GM18858 (cell line): ENCODE measurements around the gene CPNE9.

Experiments used
- ATAC-seq: cut with Tn5 transposase; IDR thresholded peaks from one replicate; pipeline ENCODE4 v1.9.1; 2021; ENCODE audit not compliant: unreplicated experiment

CPNE9 gene

DNA sequence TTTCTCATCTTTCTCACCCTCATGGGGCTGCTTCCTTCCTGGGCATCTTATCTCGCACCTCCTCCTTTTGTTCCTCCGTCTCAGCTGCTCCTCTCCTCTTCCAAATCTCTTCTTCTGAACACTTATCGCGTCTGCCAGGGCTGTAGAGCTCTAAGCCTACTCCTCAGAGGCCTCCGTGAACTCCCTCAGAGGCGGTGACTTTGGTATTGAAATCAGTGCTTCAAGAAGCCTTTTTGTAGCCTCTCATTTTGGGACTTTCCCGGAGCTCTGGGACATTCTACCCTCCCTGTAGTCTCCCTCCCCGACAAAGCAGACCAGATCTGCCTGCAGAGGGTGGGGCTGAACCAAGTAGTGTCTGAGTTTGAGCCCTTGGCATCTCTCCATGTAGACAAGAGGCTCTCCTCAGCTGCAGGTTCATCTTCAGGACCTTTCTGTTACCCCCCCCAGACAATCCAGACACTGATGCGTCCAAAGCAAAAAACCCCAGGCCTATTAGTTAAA, 17.5 kb upstream of the CPNE9 start:
- no peak for ATAC-seq

DNA sequence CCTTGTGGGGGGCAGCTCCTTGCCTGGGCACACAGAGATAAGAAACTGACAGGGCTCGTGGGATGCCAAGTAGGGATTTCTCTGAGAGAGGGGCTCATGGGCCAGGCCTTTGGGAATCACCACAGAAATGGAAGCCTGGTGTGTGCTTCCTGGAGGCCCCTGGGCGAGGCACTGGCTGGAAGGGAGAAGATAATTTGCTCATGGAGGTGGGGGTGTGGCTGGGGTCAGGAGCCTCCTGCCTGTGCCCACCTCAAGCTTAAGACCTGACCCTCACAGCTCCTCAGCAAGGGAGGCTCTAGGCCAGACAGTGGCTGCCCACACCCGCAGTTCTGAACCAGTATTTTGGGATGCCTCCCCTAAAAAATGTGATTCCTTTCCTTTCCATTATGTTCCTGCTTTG, 16.9 kb upstream of the CPNE9 start:
- no peak for ATAC-seq

DNA sequence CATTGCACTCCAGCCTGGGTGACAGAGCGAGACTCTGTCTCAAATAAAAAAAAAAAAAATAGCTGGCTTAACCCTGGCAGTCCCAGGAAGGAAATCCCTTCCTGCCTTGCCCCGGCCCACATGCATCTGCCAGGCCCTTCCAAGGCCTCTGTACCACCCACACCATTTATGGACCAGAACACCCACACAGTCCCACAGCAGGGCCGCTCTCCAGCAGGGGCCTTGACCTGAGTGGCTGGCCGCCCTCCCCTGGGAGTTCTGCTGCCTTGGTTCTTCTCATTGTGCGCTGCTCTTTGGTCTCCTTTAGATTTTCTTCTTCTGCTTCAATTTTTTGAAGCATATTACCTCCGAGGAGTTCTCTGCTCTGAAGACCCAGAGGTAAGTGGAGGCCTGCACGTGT, 16.1 kb upstream of the CPNE9 start:
- no peak for ATAC-seq

DNA sequence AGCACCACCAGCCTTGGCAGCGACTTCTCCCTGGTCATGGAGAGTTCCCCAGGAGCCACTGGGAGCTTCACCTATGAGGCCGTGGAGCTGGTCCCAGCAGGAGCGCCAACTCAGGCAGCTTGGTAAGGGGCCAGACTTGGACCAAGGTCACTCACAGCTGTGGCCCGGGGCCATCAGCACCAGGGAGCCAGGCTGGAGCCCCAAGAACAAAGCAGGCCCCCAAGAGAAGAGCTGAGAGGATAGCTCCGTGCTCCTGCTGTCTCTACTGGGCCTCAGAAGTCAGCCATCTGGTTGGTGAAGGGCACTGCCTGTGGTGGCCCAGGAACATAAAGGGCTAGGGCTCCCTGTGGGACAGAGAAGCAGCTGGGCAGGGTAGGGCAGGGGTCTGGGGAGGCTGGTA, 14.7 kb upstream of the CPNE9 start:
- no peak for ATAC-seq

DNA sequence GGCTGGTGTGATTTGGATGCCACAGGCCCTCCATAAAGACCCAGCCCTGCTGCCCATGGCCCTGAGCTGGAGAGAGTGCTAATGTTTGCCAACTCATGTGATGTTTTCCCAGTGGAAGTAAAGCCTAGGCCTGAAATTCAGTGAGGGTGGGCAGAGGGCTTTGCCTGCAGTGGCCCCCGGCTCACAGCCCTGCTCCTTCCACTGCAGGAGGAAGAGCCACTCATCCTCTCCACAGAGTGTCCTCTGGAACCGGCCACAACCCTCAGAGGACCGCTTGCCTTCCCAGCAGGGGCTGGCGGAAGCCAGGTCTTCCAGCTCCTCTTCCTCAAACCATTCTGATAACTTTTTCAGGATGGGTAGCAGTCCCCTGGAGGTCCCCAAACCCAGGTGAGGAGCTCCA, 13.9 kb upstream of the CPNE9 start:
- no peak for ATAC-seq

DNA sequence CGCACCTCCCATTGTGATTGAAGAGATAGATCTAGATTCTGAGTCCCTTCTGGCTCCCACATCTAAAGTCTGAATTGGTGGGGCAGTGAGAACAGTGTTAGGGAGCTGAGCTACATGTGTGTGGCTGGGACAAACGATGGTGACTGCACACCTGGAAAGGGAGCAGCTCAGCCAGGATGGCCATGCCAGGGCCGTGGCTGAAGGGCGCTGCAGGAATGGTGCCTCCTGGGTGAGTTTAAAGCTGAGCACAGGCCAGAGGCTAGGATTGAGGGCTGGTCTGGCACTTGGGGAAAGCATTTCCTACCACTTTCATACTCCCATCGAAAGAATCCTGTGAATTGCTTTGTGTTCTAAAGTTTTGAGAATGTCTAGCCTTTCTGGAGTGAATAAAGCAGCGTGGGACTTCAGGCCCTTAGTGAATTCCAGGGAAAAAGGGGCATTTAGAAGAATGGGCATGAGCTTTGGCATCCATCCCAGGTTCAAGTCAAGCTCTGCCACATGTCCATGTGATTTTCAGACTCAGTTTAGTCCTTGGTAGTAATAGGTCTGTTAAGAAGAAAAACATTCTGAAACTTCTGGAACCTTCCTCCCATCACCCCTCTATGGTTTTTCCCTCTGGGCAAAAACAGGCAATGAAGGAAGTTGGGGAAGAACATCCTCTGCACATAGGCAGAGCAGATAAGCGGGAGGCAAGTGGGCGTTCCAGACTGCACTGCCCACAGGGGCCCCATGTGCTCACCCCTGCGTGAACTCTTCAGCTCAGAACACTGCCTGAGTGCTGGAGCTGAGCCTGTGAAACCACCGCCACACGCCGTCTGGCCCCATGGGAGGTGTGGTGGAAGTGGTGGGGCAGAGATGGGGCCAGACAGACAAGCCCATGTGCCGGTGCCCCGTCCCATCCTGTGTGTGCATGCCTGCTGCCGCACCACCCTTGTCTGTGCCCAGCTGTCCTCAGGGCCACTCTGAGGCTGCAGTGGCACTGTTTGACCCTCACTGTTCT, 12.9 kb upstream of the CPNE9 start:
- peak; percentile 97 for ATAC-seq

- no peak for ATAC-seq
Observed at GRCh38 chr3:9691636-9692035, 12.0 kb upstream of the CPNE9 start.

DNA sequence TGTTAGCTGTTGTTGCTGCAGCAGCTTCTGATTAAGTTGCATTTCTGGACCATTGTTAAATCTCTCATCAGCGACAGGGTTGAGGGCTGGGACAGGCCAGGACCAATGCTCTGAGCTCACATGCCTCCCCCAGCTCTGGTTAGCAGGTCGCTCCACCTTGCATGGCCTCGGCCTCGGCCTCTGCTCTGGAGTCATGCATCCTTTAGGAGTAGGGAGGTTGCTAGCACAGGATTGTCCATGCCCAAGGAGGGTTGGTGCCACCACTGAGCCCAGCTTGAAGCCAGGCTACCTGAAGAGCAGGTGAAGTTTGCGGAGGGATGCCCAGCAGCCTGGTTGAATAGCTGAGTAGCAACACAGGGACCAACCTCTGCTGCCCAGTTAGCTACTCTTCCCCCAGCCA, 11.2 kb upstream of the CPNE9 start:
- no peak for ATAC-seq

DNA sequence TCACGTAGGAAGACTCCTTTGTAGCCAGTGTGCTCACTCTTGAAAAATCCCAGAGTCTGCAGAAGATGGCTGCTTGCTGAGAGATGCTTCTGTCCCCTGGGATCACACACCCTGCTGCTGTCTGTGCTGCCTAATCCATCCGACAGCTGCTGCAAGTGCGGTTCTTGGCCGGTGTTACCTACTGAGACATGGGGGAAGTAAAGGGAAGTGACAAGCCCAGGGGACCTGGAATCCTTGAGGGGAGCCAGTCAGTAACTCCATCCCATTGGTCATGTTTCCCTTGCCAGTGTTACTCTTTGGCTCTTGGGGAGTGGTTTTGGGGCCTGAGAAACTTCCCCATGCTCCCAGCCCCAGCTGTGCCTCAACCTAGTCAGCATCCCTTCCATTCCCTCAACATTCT, 8.3 kb upstream of the CPNE9 start:
- no peak for ATAC-seq

DNA sequence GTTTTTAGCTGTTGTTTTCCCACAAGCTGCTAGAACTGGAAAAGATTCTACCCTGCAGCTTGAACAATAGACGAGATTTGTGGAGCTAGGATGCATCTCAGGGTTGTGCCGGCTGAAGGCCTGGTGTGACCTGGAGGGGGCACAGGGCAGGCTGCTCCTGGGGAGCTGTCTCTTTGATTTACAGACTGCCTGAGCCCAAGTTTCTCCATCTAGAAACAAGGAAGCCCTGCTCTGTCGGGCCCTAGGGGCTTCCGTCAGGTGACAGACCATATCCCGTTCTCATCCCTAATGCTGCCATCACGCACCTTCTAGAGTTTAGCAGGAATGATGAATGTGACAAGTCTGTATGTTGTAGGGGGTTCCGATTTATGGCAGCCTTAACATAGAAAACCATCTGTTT, 7.9 kb upstream of the CPNE9 start:
- ATAC-seq, result no peak

GRCh38 chr3:9696480-9697220, 7.0 kb upstream of the CPNE9 start:
- ATAC-seq, result no peak

DNA sequence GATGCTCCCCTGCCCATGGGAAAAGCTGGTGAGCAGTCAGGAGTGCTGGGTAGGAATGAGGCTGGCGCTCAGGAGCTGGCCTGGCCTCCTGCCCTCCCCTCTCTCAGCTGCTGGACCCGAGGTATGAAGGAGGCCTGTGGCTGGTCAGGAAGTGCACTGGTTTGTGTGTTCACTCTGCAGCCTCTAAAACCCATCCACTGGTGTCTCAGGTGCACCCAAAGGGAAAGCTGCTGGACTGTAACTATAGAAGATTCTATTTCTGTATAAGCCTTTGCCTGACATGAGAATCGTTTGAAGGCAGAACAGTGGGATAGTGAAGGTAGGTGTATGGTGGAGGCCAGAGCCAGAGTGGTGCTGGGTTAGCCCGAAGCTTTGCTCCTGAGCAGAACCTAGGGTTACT, 5.7 kb upstream of the CPNE9 start:
- no peak for ATAC-seq

DNA sequence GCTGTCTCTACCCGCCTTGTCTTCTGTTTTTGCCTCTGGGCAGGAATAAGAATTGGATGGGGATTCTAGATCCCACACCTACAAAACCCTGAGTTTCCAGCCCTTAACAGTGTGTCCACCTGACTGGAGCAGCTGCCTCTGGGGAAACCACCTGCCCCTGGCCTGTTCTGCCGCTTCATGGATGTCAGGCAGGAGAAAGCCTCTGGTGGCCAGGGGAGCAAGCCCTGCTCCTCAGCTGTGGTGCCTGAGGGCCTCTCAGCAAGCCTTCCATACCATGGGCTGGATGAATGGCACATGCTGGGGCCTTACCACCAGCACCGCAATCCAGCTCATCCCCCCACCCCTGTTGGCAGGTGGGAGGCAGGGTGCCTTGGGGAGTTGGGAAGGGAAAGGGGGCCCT, 5.3 kb upstream of the CPNE9 start:
- no peak for ATAC-seq

DNA sequence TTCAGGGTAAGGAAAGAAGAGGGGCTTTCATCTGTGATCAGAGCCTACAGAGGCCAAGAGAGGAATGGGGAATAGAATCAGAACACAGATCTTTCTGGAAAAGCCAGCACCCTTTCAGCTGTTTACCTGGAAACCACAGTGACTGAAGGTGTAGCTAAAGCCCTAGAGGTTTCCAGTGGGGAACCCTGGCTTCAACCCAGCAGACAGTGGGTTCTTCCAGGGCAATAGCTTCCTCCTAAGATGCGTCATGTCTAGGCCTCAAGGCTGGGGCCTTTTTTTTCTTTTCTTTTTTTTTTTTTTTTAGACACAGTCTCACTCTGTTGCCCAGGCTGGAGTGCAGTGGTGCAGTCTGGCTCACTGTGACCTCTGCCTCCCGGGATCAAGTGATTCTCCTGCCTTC, 3.1 kb upstream of the CPNE9 start:
- no peak for ATAC-seq

- no peak for ATAC-seq
Observed at GRCh38 chr3:9701006-9701405, 2.6 kb upstream of the CPNE9 start.

DNA sequence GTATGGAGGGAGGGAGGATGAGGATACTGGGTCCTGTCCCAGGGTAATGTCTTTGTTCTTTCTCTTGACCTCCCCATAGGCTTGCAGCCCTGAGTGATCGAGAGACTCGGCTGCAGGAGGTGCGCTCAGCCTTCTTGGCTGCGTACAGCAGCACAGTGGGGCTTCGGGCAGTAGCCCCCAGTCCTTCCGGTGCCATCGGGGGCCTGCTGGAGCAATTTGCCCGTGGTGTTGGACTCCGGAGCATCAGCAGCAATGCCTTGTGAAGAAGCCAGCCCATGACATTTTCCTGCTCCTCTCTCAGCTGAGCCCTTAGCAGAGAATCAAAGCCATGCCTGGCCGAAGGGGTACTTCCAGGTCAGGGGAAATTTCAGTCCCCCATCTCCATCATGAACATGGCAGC, 1.9 kb upstream of the CPNE9 start:
- no peak for ATAC-seq

DNA sequence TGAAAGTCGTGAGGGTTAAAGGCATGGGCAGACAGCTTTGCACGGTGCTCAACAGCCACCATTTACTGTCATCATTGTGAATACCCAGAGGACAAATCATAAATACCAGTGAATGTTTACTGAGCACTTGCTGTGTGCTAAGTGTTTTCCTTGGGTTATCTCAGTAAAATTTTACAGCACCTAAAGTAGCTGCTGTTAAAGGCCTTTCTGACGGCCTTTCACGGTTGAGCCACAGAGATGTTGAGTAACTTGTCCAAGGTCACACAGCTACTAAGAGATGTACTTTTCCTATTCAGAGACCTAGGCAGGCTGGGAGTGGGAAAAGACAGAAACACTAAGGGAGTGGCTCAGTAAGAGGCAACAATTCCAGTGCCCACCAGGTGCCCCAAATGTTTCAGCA, 393 bp upstream of the CPNE9 start:
- no peak for ATAC-seq

GRCh38 chr3:9704347-9705322, 1.0 kb downstream of the CPNE9 start:
- ATAC-seq, result no peak

- no peak for ATAC-seq
Observed at GRCh38 chr3:9710174-9710739, 6.6 kb downstream of the CPNE9 start.

- no peak for ATAC-seq
Observed at GRCh38 chr3:9712415-9712814, 8.8 kb downstream of the CPNE9 start.

GRCh38 chr3:9713142-9713541, 9.5 kb downstream of the CPNE9 start:
- no peak for ATAC-seq
